Fibroblast of lung (primary cell): ENCODE results near the gene RETN.

ENCODE experiments used
- EZH2 ChIP-seq: IDR thresholded peaks from 2 replicates; pipeline ENCODE4 v1.5.1; 2012; ENCODE audit warnings: low read length, control low read depth, mild to moderate bottlenecking; ENCODE audit errors: missing control alignments
- TF ChIP-seq, protein P1 (sequence below), 2 donors: IDR thresholded peaks in 1 of 2; conservative IDR thresholded peaks in 1 of 2; 1 replicate in 1 of 2; 2 replicates in 1 of 2; pipeline ENCODE4 v1.5.1; 2011 to 2012; ENCODE audit warnings: low read length in 2 of 2, control low read depth in 1 of 2, inconsistent platforms in 1 of 2, low read depth in 1 of 2, mild to moderate bottlenecking in 1 of 2

DNA sequence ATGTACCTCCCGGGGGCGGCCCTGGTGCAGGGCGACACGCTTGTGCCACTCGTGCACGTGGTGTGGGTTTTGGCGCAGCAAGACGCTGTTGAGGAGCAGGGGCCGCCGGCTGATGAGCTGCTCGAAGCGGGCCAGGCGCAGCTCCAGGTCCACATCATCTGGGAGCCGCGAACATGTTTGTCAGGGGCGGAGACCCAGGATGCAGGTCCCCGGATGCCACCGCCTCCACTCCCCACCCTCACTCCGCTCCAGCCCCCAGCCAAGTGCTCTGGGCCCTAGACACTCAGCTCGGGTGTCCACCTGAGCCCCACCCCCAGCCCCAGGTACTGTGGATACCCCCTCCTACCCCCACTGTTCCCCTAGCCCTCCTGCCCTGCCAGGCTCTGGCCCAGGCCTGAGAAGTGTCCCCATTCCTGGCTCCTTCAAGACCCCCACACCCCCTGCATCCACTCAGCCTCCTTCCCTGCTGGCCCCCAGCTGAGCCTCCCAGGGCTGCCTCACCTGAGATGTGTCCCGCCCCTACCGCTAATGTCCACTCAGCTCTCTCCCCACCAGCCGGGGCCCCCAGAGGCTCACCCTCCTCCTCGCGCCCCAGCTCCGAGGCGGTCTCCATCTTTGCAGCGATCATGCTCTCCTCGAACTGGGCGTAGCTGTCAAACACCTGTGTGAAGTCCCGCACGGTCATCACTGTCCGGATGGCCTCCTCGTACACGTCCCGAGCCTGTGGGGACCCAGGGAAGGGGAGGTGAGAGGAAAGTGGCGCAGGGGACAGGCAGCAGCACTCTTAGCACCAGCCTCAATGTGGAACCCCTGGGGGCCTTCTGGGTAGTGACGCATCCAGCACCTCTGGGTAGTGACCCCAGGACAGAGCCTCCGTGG, 44.9 kb upstream of the RETN start:
- TF ChIP-seq, protein P1, sequence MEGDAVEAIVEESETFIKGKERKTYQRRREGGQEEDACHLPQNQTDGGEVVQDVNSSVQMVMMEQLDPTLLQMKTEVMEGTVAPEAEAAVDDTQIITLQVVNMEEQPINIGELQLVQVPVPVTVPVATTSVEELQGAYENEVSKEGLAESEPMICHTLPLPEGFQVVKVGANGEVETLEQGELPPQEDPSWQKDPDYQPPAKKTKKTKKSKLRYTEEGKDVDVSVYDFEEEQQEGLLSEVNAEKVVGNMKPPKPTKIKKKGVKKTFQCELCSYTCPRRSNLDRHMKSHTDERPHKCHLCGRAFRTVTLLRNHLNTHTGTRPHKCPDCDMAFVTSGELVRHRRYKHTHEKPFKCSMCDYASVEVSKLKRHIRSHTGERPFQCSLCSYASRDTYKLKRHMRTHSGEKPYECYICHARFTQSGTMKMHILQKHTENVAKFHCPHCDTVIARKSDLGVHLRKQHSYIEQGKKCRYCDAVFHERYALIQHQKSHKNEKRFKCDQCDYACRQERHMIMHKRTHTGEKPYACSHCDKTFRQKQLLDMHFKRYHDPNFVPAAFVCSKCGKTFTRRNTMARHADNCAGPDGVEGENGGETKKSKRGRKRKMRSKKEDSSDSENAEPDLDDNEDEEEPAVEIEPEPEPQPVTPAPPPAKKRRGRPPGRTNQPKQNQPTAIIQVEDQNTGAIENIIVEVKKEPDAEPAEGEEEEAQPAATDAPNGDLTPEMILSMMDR (conservative IDR thresholded peaks at IDR 0.05 in 1 of 2, IDR thresholded peaks at IDR 0.05 in 1 of 2; ENCODE audit: low read depth in 1 of 2, low read length in 2 of 2) = no peak
- no peak for TF ChIP-seq EZH2
